Neuron (in vitro differentiated cells): Measurements from ENCODE around the gene ADAM17.
"Not testable (repeated sequence)": the region's sequence is repeated elsewhere in the genome, so short reads cannot be mapped to it uniquely, and the experiment has no call there.

Experiments
- H2AFZ ChIP-seq: one replicate; pipeline ENCODE4 v1.6.1; 2013; ENCODE audit warnings: low read depth, mild to moderate bottlenecking, inconsistent platforms, low read length, moderate library complexity
- H3K27me3 ChIP-seq: one replicate; pipeline ENCODE4 v1.6.1; 2013; ENCODE audit warnings: low read length; ENCODE audit not compliant: insufficient read depth
- H3K36me3 ChIP-seq: one replicate; pipeline ENCODE4 v1.6.1; 2013; ENCODE audit warnings: low read length; ENCODE audit not compliant: insufficient read depth
- H3K4me1 ChIP-seq: one replicate; pipeline ENCODE4 v1.6.1; 2013; ENCODE audit warnings: low read length; ENCODE audit not compliant: insufficient read depth
- H3K4me3 ChIP-seq: 2 replicates; pipeline ENCODE4 v1.5.1; 2013; ENCODE audit warnings: mild to moderate bottlenecking, low read length, moderate library complexity
- H3K9me3 ChIP-seq: one replicate; pipeline ENCODE4 v1.6.1; 2013; ENCODE audit warnings: low read length

The ADAM17 gene

DNA sequence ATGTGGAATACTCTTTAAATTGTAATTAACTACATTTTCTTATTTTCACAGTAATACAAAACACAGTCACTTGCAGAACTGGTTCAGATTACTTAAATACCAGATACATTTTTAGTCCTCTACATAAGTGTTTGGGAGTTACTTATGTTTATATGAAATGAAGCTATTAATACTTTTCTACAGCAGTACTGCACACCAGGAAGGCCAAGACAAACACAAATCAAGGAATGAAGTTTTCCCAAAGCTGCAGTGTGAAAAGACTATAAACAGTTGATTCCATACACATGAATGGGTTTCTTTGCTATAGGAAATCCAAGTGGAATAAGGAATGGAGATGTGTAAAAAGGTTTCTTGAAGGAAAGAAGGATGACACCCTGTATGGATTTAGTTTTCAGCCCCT, 29.3 kb upstream of the ADAM17 start:
- H3K27me3 ChIP-seq, H3K4me1 ChIP-seq, H3K4me3 ChIP-seq, H3K9me3 ChIP-seq, H2AFZ ChIP-seq: not testable (repeated sequence)
- H3K36me3 ChIP-seq = peaks cover 65% of the 10 kb centered on the region

DNA sequence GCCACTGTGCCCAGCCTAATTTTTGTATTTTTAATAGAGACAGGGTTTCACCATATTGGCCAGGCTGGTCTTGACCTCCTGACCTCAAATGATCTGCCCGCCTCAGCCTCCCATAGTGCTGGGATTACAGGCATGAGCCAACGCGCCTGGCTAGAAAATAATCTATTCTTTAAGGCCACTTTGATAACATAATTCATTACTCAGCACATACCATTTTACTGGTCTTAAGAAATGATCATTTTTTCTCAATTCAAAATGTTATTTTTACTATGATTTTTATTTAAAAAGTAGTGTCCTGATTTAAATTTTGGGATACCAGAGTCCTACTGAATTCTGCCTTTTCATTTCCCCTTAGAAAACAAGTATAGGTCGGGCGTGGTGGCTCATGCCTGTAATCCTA, 27.0 kb upstream of the ADAM17 start:
- no peaks in the 10 kb centered on the region for H3K4me1 ChIP-seq
- H3K36me3 ChIP-seq = peaks cover 45% of the 10 kb centered on the region
- H3K27me3 ChIP-seq = no peaks in the 10 kb centered on the region
- no peak overlapping the region for H2AFZ ChIP-seq
- no peak overlapping the region for H3K4me3 ChIP-seq
- H3K9me3 ChIP-seq = no peaks in the 10 kb centered on the region

DNA sequence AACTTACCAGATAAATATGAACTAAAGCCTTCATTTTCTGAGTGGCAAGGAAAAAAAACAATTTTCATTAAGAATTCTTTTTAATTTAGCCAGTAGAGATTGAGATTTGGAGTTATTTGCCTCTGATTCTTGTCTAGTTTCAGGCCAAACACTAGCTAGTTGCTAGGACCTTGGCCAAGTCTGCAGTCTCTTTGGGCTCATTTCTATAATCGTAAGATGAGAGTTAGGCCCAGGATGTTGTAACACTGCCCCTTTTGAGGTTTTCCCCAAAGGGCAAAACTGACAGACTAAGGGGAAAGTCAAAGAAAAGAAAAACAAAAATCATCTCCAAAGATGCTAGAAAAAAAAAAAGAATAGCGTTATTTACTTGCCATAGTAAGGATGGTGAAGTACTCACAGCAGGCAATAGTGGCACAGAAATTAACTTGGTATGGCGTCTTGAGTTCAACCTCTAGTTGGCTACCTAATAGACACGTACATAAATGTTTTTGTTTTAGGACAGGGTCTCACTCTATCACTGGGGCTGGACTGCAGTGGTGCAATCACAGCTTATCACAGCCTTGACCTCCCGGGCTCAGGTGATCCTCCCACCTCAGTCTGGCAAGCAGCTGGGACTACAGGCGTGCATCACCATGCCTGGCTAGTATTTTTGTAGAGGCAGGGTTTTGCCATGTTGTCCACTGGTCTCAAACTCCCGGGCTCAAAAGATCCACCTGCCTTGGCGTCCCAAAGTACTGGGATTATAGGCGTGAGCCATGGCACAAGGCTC, 23.0 kb upstream of the ADAM17 start:
- Histone ChIP-seq H3K4me1 (peaks cover 4% of the 10 kb centered on the region), H3K27me3 (no peaks in the 10 kb centered on the region), H3K4me3 (no peak overlapping the region), H2AFZ (no peak overlapping the region), H3K36me3 (peaks cover 8% of the 10 kb centered on the region), H3K9me3 (no peaks in the 10 kb centered on the region)

DNA sequence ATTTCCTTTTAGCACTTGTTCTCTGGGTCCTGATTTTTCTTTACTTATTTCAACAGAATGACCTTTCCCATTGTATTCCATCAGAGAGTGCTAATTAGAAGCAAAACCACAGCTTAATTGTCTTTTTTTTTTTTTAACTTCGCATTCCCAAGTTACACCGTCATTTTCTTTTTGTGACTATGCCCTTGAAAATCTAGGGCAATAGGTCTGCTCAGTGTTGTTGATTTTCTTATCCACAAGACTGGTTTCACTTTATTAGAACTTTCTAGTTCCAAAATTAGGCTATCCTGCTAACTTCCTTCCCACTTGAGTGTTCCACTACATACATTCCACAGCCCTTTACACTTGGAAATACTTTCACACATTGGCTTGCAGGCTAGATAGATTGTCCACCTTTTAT, 18.7 kb upstream of the ADAM17 start:
- peaks cover 4% of the 10 kb centered on the region for H3K4me1 ChIP-seq

DNA sequence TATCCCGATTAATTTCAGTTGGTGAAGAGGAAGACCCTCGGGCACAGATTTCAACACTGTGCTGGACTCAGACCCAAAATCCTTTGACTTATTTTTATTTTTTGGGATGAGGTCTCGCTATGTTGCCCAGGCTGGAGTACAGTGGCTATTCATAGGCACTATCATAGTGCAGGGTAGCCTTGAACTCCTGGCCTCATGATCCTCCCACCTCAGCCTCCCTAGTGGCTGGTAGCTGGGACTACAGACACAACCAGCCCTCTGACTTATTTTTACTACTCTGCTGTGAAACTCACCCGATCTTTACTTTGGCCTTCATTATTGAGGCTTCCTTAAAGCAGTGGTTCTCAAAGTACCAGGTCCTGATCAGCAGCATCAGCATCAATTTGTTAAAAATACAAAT, 18.2 kb upstream of the ADAM17 start:
- Histone ChIP-seq H3K9me3 (no peaks in the 10 kb centered on the region), H3K36me3 (no peaks in the 10 kb centered on the region)

More for the DNA sequence above, 18.7 kb upstream of the ADAM17 start:
- Histone ChIP-seq H3K27me3 (no peaks in the 10 kb centered on the region), H3K9me3 (no peaks in the 10 kb centered on the region), H3K4me3 (no peak overlapping the region), H2AFZ (no peak overlapping the region), H3K36me3 (no peaks in the 10 kb centered on the region)

DNA sequence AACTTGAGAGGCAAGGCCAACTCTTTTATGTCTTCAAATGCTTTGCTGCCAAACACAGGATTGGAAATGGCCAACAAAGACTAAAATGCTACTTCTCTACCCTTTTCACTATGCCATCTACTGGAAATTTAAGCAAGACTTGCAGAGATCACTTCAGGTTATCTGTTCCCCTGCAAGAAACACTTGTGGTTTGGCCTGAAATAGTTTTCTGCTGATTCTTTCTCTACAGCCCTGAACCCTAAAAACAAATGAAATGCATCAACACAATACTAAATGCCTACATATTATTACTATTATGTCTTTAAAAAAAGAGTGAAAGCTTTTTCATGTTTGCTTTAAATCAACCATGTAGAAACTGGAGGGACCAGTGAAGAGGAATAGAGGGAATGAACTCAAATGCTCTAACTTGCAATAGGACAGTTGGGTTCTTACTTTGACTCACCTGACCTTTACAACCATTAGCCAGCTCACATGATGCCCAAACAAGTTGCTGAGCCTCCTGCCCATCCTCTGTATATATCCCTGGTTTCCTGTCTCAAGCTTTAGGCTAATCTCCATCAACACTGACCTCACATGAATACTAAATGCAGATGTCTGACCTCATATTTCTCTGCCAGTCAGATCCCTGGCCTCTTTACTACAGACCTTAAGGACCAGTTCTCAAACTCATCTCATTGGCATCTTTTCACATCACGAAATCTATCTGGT, 17.5 kb upstream of the ADAM17 start:
- Histone ChIP-seq H3K27me3 (no peaks in the 10 kb centered on the region), H3K9me3 (no peaks in the 10 kb centered on the region), H3K4me3 (no peak overlapping the region), H3K4me1 (peaks cover 4% of the 10 kb centered on the region), H2AFZ (no peak overlapping the region), H3K36me3 (no peaks in the 10 kb centered on the region)

More for the DNA sequence above, 18.2 kb upstream of the ADAM17 start:
- Histone ChIP-seq H3K4me1 (peaks cover 4% of the 10 kb centered on the region), H2AFZ (no peak overlapping the region), H3K4me3 (no peak overlapping the region), H3K27me3 (no peaks in the 10 kb centered on the region)

DNA sequence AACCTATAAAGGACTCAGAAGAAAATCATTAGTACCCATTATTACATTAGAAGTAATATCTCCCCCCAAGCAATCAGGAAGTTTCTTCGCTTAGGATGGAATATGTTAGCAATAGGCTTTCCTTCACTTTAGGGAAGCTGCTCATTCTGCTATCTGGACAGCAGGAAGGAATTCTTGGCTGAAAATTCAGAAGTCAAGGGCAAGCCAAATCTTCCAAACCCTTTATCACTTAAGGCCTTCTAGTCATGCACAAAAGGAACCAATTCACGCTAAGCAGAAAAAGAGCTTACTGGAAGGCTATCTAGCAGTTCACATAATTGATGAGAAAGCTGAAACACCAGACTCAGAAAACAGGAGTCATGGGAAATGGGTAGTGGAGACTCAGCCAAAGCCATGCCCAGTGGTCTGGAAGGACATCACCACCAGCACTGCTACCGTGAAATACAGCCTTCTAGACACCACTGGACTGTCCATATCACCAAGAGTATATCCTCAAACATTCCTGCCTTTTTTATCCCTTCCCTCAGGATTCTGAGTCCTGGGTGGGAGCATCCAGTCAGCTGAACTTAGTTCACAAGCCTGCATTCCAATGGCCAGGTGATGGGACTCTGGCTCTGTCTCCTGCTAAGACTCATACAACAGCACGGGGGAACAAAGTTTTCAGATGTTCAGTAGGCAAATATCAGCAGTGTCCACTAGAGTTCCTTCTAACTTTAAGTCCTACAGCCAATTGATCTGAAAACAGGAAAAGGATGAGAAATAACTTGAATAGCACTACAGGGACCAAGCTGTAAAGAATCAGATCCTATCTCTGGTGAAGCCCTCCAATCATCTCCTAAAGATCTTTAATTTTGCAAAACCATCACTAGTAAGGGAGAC, 14.8 kb upstream of the ADAM17 start:
- Histone ChIP-seq H3K27me3 (no peaks in the 10 kb centered on the region), H2AFZ (no peak overlapping the region), H3K4me3 (no peak overlapping the region), H3K9me3 (no peaks in the 10 kb centered on the region), H3K36me3 (no peaks in the 10 kb centered on the region), H3K4me1 (peaks cover 4% of the 10 kb centered on the region)

DNA sequence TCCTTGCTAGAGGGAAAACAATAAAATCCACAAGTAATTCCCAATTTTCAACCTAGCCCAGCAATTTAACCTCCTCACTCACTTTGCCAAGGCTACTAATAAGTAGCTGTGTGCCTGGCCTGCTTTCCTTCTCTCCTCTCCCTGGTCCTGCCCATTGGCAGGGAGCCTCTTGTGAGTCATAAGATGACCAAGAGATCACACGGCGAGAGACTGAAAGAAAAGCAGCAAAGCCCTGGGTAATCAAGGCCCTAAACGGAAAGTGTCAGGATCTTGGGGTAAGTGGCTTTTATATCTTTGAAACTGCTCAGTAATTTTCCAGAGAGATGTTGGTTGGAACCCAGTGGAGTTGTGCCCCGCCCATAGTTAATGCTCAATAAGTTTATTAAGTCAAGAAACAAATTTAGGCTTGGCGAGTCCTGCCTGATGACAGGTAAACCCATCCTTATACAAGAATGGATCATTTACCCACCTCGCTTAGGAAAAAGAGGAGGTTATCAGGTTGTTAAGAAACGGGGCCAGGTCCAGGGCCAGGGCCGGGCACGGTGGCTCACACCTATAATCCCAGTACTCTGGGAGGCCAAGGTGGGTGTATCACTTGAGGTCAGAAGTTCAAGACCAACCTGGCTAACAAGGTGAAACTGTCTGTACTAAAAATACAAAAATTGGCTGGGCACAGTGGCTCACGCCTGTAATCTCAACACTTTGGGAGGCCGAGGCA, 10.0 kb upstream of the ADAM17 start:
- no peaks in the 10 kb centered on the region for H3K36me3 ChIP-seq
- H3K4me3 ChIP-seq = no peak overlapping the region
- H2AFZ ChIP-seq = no peak overlapping the region
- no peaks in the 10 kb centered on the region for H3K27me3 ChIP-seq
- H3K9me3 ChIP-seq = no peaks in the 10 kb centered on the region
- H3K4me1 ChIP-seq = no peaks in the 10 kb centered on the region

DNA sequence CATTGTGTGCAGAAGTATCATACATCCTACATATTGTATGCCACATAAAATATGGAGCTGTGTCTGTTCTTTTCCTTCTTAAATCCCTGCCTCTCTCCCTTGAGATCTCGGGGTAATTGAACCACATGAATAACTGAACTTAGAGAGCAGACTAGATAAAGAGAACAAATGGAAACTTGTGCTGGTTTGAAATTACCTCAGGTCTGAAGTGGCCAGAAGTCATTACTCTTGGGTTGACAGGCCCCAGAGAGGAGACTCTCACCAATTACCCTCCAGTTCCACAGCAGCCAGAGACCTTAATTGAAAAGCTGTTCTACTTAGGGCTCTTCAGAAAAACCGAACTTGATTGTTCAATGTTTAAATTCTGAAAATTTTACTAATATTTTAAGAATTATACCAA, 5.0 kb upstream of the ADAM17 start:
- peaks cover 4% of the 10 kb centered on the region for H3K36me3 ChIP-seq
- no peaks in the 10 kb centered on the region for H3K9me3 ChIP-seq
- H2AFZ ChIP-seq = no peak overlapping the region
- H3K27me3 ChIP-seq = no peaks in the 10 kb centered on the region
- no peak overlapping the region for H3K4me3 ChIP-seq
- peaks cover 4% of the 10 kb centered on the region for H3K4me1 ChIP-seq

DNA sequence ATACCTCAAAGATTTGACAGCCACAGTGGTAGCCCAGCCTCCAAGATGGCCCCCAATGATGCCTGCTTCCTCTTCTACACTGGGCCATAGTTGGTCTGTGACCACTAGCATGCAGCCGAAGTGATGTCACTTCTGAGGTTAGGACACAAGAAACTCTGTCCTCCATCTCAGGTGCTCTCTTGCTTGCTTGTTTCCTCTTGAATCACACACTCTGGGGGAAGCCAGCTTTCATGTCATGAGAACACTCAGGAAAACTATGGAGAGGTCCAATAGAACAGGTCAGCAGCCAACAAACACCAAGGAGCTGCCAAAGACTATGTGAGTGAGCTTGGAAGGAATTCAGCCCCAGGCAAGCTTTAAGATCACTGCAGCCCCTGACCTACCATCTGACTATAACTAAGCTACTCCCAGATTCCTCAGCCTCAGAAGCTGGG, 3.3 kb upstream of the ADAM17 start:
- Histone ChIP-seq H3K27me3 (no peaks in the 10 kb centered on the region), H2AFZ (no peak overlapping the region), H3K4me3 (no peak overlapping the region), H3K9me3 (no peaks in the 10 kb centered on the region), H3K36me3 (peaks cover 4% of the 10 kb centered on the region), H3K4me1 (peaks cover 8% of the 10 kb centered on the region)

DNA sequence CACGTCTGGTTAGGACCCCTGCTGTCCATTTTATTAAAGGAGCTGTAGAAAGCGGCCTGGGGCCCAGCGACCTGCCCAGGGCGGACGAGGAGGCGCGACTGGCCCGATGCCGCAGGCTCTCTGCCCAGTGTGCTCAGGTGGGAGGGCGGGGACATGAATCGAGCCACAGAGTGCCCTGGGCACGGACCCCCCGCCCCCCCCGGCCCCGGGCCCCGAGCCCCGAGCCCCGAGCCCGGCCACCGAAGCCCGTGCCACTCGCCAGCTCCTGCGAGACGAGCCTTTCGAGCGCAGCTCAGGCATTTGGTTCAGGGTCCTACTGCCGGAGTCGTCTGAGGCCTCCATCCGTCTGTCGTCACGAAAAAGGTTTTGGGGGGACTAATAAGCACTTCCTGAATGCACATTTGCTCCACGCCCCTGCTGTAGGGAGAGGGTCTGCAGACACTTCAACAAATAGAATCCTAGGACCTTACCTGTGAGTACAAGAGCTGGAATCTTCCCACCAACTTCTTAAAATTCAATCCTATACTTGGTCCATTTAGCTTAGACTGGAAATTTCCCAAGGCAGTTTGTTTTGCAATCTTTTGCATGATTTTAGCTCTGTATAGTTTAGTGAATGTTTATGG, 602 bp upstream of the ADAM17 start:
- Histone ChIP-seq H3K9me3 (no peaks in the 10 kb centered on the region), H3K36me3 (peaks cover 4% of the 10 kb centered on the region), H3K4me1 (peaks cover 12% of the 10 kb centered on the region), H3K4me3 (peak overlapping the region; percentile 90), H3K27me3 (no peaks in the 10 kb centered on the region), H2AFZ (peak overlapping the region; percentile 19)

DNA sequence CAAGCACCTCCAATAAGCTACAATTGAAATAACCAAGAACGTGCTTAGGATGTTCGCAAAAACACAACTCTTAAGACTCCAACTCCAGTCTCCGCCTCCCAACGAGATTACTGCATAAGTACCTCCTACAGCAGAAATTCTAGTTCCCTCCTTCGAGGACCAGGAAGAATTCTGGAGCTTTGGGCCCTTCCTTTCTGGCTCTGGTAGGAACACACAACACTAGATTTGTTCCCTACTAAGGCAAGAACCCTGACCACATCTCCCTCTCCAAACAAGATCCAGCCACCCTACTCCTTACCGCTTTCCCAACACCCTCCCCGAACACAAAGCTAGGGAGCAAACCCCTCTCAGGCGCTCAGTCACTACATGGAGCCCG, 721 bp downstream of the ADAM17 start:
- Histone ChIP-seq H3K27me3 (no peaks in the 10 kb centered on the region), H3K36me3 (peaks cover 4% of the 10 kb centered on the region), H3K4me3 (peak overlapping the region; percentile 90), H3K9me3 (no peaks in the 10 kb centered on the region), H3K4me1 (peaks cover 12% of the 10 kb centered on the region), H2AFZ (peak overlapping the region; percentile 30)
